Osteoblast (primary cell): ENCODE data around the gene KCNQ1. TPM values are rescaled to one million over a fixed set of nuclear protein-coding genes. Genes with fewer than 3 reads are reported as not detected.

ENCODE experiments used
- DNase-seq: peaks from one replicate; pipeline ENCODE4 v3.0.0; 2011; ENCODE audit warnings: low spot score, mixed read lengths; ENCODE audit not compliant: insufficient read length; ENCODE audit errors: missing footprints
- H2AFZ ChIP-seq: 2 replicates; pipeline ENCODE4 v1.6.0; 2011; ENCODE audit warnings: mild to moderate bottlenecking, low read length
- H3K27ac ChIP-seq: 2 replicates; pipeline ENCODE4 v1.5.1; 2011; ENCODE audit warnings: mild to moderate bottlenecking, low read depth, low read length, moderate library complexity
- H3K27me3 ChIP-seq: 2 replicates; pipeline ENCODE4 v1.6.0; 2012; ENCODE audit warnings: mild to moderate bottlenecking, control low read depth, inconsistent platforms, low read length, moderate library complexity; ENCODE audit not compliant: insufficient read depth
- H3K36me3 ChIP-seq: 2 replicates; pipeline ENCODE4 v1.5.1; 2011; ENCODE audit warnings: mild to moderate bottlenecking, low read length, control low read depth, moderate library complexity; ENCODE audit not compliant: insufficient read depth
- H3K4me1 ChIP-seq: 2 replicates; pipeline ENCODE4 v1.5.1; 2011; ENCODE audit warnings: mild to moderate bottlenecking, low read length, control low read depth, moderate library complexity; ENCODE audit not compliant: insufficient read depth
- H3K4me2 ChIP-seq: 2 replicates; pipeline ENCODE4 v1.6.0; 2011; ENCODE audit warnings: mild to moderate bottlenecking, low read length; ENCODE audit not compliant: insufficient read depth
- H3K4me3 ChIP-seq: fragments of 200-600 bp; sonication (generic); 3 replicates; pipeline ENCODE4 v1.5.1; 2012; ENCODE audit warnings: mild to moderate bottlenecking, low read length, inconsistent platforms; ENCODE audit not compliant: insufficient read depth
- H3K79me2 ChIP-seq: 2 replicates; pipeline ENCODE4 v1.6.0; 2012; ENCODE audit warnings: mild to moderate bottlenecking, low read length, control low read depth, inconsistent platforms; ENCODE audit not compliant: insufficient read depth
- H3K9me3 ChIP-seq: 2 replicates; pipeline ENCODE4 v1.5.1; 2011; ENCODE audit warnings: low read depth, low read length, control low read depth
- H4K20me1 ChIP-seq: 2 replicates; pipeline ENCODE4 v1.6.0; 2012; ENCODE audit warnings: mild to moderate bottlenecking, low read length, control low read depth; ENCODE audit not compliant: insufficient read depth
- CTCF ChIP-seq: IDR thresholded peaks from 2 replicates; pipeline ENCODE4 v1.5.1; 2011; ENCODE audit warnings: mild to moderate bottlenecking, low read depth, low read length, moderate library complexity; ENCODE audit errors: extremely low read depth
- total RNA-seq: library from RNA; depleted of rRNA; stranded (reverse); fragments of >200 nt; gene quantifications from 2 replicates; pipeline ENCODE4 v1.2.3, GENCODE V29; 2012

Gene KCNQ1
- total RNA-seq, 1 donor: not detected

DNA sequence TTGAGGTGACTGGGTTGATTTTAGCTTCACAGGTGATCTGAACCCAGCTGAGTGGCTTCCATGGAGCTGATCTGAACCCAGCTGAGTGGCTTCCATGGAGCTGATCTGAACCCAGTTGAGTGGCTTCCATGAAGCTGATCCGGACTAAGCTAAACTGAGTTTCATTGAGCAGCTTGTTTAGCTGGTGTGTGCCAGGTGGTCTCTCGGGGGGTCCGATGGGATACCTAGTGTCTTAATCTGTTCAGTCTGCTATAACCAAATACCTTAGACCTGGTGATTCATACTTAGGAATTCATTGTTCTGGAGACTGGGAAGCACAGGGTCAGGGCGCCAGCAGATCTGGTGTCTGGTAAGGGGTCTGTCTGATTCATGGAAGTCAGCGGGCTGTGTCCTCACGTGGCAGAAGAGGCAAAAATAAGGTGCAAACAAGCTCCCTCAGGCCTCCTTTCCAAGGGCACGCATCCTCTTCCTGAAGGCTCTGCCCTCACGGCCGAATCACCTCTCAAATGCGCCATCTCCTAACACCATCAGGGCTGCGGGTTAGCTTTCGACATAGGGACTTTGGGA, 307.5 kb downstream of the KCNQ1 start:
- no peak overlapping the region for H3K4me2 ChIP-seq
- H3K27ac ChIP-seq: no peak overlapping the region
- no peaks in the 10 kb centered on the region for H4K20me1 ChIP-seq
- no peak for TF ChIP-seq CTCF
- no peak overlapping the region for H2AFZ ChIP-seq
- H3K4me3 ChIP-seq: no peak overlapping the region
- H3K9me3 ChIP-seq: no peaks in the 10 kb centered on the region
- peaks cover 23% of the 10 kb centered on the region for H3K27me3 ChIP-seq
- no peaks in the 10 kb centered on the region for H3K4me1 ChIP-seq
- H3K36me3 ChIP-seq: no peaks in the 10 kb centered on the region
- no peaks in the 10 kb centered on the region for H3K79me2 ChIP-seq
- peak; percentile 47 for DNase-seq

GRCh38 chr11:2752923-2753322, 308.1 kb downstream of the KCNQ1 start:
- peaks cover 18% of the 10 kb centered on the region for H3K27me3 ChIP-seq
- no peak for TF ChIP-seq CTCF
- no peak overlapping the region for H2AFZ ChIP-seq
- DNase-seq: peak; percentile 81
- no peaks in the 10 kb centered on the region for H4K20me1 ChIP-seq
- H3K4me3 ChIP-seq: no peak overlapping the region
- H3K4me1 ChIP-seq: no peaks in the 10 kb centered on the region
- H3K79me2 ChIP-seq: no peaks in the 10 kb centered on the region
- no peak overlapping the region for H3K4me2 ChIP-seq
- H3K27ac ChIP-seq: no peak overlapping the region
- H3K36me3 ChIP-seq: no peaks in the 10 kb centered on the region
- no peaks in the 10 kb centered on the region for H3K9me3 ChIP-seq

DNA sequence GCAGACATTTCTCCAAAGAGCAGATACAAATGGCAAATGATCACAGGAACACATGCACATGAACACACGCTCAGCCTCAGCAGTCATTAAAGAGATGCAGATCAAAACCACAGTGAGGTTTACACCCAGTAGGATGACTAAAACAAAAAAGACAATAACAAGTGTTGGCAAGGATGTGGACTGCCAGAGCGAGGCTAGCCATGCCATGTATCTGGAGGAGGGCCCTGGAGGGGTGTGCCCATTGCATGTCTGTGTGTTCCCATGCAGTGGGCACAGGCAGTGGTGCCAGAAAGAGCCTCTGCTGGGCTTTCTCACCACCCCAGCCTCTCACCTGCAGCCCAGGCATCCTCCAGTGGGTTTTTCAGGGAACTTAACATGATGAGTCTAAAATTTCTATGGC, 309.2 kb downstream of the KCNQ1 start:
- H3K27ac ChIP-seq: no peak overlapping the region
- H3K27me3 ChIP-seq: peaks cover 18% of the 10 kb centered on the region
- H3K79me2 ChIP-seq: no peaks in the 10 kb centered on the region
- no peak overlapping the region for H3K4me2 ChIP-seq
- no peaks in the 10 kb centered on the region for H4K20me1 ChIP-seq
- no peak for DNase-seq
- no peaks in the 10 kb centered on the region for H3K9me3 ChIP-seq
- no peak for TF ChIP-seq CTCF
- no peaks in the 10 kb centered on the region for H3K4me1 ChIP-seq
- no peak overlapping the region for H2AFZ ChIP-seq
- no peak overlapping the region for H3K4me3 ChIP-seq
- no peaks in the 10 kb centered on the region for H3K36me3 ChIP-seq

GRCh38 chr11:2755071-2755470, 310.3 kb downstream of the KCNQ1 start:
- Histone ChIP-seq H3K79me2 (no peaks in the 10 kb centered on the region), H3K4me1 (no peaks in the 10 kb centered on the region), H3K9me3 (no peaks in the 10 kb centered on the region), H4K20me1 (no peaks in the 10 kb centered on the region), H3K4me2 (no peak overlapping the region), H2AFZ (no peak overlapping the region), H3K27ac (no peak overlapping the region), H3K4me3 (no peak overlapping the region), H3K36me3 (no peaks in the 10 kb centered on the region), H3K27me3 (peaks cover 18% of the 10 kb centered on the region)
- no peak for DNase-seq
- TF ChIP-seq CTCF: no peak
